Prostate gland (tissue), 2 donors: Measurements from ENCODE around the gene PCK1.

Source experiments
- POLR2A ChIP-seq: fragments of 450-650 bp; IDR thresholded peaks from one replicate; pipeline ENCODE4 v1.6.1; 2016; ENCODE audit warnings: antibody characterized with exemption, mild to moderate bottlenecking
- POLR2AphosphoS5 ChIP-seq: sonication (generic); formaldehyde crosslinking; IDR thresholded peaks from one replicate; pipeline ENCODE4 v1.6.1; 2017; ENCODE audit warnings: antibody characterized with exemption
- TF ChIP-seq, protein P1 (sequence below), 4 experiments: fragments of 200-600 bp in 2 of 4; fragments of 450-650 bp in 2 of 4; sonication (generic) in 2 of 4; IDR thresholded peaks; 1 replicate in 3 of 4; 2 replicates in 1 of 4; pipeline ENCODE4 v1.5.1; 2016 to 2019; ENCODE audit warnings: antibody characterized with exemption in 4 of 4, mild to moderate bottlenecking in 2 of 4, moderate library complexity in 2 of 4

DNA sequence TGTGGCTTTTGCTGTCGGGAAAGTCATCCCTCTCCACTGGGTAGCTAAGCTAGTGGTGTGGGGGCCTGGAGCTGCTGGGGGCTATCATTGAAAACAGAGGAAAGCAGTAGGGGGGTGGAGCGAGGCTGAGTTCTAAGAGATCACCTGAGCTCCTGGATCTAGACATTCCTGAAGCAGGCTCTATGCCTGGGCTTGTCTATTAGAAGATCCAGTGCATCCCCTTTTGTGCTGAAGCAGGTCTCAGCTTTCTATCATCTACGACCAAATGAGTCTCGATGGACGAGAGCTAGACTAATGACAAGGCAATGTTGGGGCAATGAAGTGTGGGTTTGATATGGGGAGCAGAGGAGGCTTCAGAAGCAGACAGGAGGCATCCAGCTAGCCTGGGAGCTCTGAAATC lies 40.8 kb downstream of the PCK1 start:
- TF ChIP-seq, protein P1, sequence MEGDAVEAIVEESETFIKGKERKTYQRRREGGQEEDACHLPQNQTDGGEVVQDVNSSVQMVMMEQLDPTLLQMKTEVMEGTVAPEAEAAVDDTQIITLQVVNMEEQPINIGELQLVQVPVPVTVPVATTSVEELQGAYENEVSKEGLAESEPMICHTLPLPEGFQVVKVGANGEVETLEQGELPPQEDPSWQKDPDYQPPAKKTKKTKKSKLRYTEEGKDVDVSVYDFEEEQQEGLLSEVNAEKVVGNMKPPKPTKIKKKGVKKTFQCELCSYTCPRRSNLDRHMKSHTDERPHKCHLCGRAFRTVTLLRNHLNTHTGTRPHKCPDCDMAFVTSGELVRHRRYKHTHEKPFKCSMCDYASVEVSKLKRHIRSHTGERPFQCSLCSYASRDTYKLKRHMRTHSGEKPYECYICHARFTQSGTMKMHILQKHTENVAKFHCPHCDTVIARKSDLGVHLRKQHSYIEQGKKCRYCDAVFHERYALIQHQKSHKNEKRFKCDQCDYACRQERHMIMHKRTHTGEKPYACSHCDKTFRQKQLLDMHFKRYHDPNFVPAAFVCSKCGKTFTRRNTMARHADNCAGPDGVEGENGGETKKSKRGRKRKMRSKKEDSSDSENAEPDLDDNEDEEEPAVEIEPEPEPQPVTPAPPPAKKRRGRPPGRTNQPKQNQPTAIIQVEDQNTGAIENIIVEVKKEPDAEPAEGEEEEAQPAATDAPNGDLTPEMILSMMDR (IDR thresholded peaks at IDR 0.05): no peak
- TF ChIP-seq POLR2A (no peak), POLR2AphosphoS5 (no peak)
